GM12872 (cell line): ENCODE data around the gene COX7A2L.
A peak's percentile ranks its signal among the peaks of the same experiment; 100 is the strongest.

Experiments used
- CTCF ChIP-seq: IDR thresholded peaks from 3 replicates; pipeline ENCODE4 v1.5.1; 2011; ENCODE audit warnings: low read depth, mild to moderate bottlenecking, low read length, moderate library complexity; ENCODE audit not compliant: insufficient read depth

The COX7A2L gene

DNA sequence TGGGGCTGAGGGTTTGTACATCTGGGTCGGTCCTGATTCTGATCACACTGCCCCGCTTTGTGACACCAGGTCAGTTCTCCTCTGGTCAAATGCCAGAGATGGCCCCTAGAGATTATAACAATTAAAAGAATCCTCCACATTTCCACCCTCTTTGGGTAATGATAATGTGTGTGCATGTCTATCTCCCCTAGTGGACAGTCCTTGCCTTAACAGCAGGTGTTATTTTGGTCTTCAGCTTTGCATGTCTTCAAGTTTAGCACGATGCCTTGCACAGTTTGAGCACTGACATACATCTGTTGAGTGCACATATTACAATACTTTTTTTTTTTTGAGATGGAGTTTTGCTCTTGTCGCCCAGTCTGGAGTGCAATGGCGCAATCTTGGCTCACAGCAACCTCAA lies 25.7 kb upstream of the COX7A2L start:
- TF ChIP-seq CTCF = peak; percentile 68

- TF ChIP-seq CTCF = no peak
These were observed 24.2 kb upstream of the COX7A2L start for GRCh38 chr2:42385225-42385624.

GRCh38 chr2:42383855-42384530 lies 23.0 kb upstream of the COX7A2L start:
- no peak for TF ChIP-seq CTCF

GRCh38 chr2:42382144-42382543 lies 21.1 kb upstream of the COX7A2L start:
- no peak for TF ChIP-seq CTCF

- no peak for TF ChIP-seq CTCF
These were observed 17.4 kb upstream of the COX7A2L start for GRCh38 chr2:42378415-42378814.

GRCh38 chr2:42376758-42377157 lies 15.7 kb upstream of the COX7A2L start:
- no peak for TF ChIP-seq CTCF

DNA sequence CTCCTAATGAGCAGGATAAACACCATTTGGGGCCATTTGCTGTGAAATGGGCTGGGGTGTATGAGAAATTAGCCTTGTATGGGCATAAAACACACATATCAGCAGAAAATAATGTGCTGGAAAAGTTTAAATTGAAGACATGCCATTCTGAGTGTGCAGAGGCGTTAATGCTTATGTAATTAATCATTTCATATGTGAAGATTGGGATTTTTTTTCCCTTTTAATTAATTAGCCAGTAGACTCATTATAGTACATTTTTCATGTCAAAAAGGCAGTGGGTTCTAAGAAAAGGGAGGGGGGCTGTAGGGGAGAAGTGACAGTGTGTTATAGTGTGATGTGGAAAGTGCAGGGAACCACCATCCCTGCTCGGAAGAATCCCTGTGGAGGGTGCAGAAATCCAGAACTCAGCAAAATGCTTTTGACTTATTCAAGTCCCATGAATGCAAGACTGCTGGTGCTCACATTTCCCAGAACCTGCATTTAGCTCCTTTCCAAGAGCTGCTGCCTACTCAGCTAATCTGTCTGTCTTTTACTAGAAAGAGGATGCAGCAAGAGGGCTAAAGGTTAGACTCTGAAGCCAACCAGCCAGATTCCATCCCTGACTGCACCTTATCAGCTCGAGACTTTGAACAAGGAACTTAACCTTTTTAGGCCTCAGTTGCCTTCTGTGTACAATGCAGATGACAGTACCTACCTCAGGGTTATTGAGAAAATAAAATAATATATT lies 11.6 kb upstream of the COX7A2L start:
- no peak for TF ChIP-seq CTCF
